Stimulated activated CD8-positive, alpha-beta memory T cell treated with anti-CD3 and anti-CD28 coated beads, Interleukin-12 subunit alpha, Interleukin-12 subunit beta, amount 100 ng/mL, for 4 hours (primary cell): ENCODE results near the gene CEACAM8.
"Not testable (repeated sequence)": the region's sequence is repeated elsewhere in the genome, so short reads cannot be mapped to it uniquely, and the experiment has no call there.

Experiments used
- DNase-seq: peaks from one replicate; pipeline ENCODE4 v3.0.0-alpha.2; 2020; ENCODE audit warnings: low read depth

CEACAM8 gene

DNA sequence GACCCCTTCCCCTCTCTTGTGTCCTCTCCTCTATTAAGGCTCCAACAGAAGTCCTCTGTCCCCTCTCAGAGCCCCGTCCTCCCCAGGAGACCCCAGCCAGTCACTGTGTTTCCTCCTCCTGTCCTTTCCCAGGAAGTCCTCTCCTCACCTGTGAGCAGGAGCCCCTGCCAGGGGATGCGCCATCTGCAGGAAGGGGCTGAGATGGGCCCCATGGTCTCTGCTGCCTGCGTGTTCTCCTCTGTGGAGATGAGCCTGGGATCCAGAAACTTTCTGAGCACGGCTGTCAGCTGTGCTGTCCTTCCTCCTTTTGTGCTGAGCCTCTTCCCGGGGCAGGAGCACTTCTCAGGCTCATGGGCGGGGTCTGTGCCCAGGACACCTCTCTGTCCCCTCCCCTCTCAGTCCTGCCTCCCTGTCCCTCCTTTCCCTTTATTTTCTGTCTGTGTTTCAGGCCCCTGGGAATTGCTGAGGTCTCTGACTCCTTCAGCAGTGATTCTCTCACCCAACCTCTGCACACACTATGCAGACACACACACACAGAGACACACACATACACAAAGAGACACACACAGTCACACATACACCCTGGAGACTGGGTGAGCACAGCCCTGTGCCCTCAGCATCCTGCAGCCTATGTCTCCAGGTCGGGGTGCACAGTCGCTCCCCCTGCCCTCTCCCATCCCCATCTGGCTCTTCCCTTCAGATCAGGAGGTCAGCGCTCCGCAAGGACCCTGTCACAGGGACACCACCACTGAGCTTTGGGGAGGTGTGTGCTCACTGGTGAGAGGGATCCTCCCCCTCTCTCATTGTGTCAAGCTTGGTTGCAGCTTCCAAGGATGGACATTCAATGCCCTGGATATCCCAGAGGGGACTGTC lies at the start of gene CEACAM8:
Gene CEACAM8, minus strand, starts transcription at position 308 of the 873 bp plus-strand sequence. Its CDS starts 96 bp downstream, at position 212.
- DNase-seq, result no peak

DNA sequence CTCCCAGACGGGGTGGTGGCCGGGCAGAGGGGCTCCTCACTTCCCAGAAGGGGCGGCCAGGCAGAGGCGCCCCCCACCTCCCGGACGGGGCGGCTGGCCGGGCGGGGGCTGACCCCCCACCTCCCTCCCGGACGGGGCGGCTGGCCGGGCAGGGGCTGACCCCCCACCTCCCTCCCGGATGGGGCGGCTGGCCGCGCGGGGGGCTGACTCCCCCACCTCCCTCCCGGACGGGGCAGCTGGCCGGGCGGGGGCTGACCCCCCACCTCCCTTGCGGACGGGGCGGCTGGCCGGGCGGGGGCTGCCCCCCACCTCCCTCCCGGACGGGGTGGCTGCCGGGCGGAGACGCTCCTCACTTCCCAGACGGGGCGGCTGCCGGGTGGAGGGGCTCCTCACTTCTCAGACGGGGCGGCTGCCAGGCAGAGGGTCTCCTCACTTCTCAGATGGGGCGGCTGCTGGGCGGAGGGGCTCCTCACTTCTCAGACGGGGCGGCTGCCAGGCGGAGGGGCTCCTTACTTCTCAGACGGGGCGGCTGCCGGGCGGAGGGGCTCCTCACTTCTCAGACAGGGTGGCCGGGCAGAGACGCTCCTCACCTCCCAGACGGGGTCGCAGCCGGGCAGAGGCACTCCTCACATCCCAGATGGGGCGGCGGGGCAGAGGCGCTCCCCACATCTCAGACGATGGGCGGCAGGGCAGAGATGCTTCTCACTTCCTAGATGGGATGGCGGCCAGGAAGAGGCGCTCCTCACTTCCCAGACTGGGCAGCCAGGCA lies 44.8 kb upstream of the CEACAM8 start:
- not testable (repeated sequence) for DNase-seq

DNA sequence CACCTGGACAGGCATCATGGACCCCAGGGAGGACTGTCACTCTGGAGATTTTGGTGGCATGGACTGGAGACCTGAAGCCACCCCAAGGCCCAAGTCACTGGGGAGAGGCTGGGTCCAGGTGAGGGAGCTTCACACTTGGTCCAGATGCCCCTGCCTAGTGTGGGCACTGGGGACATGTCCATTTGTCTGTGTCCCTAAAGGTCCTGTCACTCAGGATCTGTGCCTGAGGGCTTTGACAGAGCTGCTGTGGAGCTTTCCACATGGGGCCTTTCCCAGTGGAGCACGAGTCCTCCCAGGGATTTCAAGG lies 40.5 kb upstream of the CEACAM8 start:
- no peak for DNase-seq

DNA sequence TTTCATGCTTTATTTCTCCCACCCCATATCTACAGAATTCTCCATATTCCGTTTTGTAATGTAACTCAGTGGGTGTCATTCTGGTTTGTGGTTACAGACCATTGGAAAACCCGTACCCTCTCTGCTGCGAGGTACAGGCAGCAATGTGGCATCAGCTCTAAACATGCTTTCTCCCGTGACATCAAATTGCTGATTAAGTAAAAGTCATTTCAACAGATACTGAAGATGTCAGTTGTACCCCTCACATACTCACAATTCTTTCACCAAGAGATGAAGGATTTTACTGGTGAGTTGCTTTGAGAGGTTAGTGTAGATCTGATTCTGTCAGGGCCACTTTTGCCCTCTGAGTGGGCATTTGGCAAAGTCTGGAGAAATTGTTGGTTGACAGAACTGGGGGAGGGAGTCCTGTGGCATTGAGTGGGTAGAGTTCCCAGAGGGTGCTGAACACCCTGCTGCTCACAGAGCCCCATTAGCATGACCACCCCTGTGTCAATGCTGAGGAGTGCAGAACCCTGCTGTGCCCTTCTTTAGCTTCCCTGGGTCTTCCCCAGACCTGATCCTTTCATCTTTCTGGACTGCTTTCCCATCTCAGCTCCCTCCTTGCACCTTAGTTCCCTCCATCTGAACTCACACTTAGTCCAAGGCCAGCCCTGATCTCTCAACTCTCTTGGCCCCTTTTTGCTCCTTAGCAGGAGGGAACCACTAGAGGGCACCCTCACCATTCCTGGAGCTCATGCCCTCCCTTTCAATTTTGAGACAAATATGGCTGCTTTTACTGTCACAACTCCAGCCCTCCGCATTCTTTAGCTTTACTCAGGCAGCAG lies 39.9 kb upstream of the CEACAM8 start:
- DNase-seq, result no peak

DNA sequence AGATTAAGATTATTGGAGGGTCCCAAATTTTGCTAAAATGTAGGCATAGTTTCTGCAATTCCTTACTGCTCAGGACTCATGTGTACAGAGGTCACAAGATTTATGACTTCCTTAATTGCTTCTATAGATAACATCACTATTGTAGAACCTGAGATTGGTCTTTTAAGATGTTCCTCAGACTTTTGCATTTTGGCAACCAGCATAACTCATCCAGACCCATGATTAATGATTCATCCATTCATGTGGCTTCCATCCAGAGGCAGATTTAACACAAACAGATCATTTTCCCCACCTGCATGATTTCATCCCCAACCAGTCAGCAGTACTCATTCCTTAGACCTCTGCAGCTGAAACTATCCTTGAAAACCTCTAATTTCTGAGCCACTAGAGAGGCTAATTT lies 34.5 kb upstream of the CEACAM8 start:
- no peak for DNase-seq

DNA sequence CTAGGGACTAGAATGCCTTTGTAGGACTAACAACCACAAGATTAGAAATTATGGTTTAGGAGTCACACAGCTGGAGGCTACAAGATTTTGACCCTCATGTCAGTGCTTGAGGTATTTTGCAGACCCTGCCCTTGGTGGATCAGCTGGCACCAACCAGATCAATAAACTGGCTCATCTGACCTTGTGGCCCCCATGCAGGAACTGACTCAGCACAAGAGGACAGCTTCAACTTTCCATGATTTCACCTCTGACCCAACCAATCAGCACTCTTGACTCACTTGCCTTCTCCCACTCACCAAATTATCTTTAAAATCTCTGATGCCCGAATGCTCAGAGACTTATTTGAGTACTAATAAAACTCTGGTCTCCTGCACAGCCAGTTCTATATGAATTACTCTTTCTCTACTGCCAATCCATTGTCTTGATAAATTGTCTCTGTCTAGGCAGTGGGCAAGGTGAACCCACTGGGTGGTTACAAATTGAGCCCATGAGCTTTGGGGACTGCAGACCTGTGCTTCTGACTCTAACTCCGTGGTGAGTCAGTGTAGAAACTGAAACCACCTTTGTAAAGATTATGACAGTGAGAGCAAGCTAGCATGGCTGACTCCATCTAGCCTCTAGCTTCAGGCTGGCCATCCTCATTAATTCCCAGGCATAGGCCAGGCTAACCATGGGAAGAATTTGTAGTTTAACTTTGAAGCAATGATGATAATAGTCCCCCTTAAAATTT lies 33.9 kb upstream of the CEACAM8 start:
- no peak for DNase-seq

DNA sequence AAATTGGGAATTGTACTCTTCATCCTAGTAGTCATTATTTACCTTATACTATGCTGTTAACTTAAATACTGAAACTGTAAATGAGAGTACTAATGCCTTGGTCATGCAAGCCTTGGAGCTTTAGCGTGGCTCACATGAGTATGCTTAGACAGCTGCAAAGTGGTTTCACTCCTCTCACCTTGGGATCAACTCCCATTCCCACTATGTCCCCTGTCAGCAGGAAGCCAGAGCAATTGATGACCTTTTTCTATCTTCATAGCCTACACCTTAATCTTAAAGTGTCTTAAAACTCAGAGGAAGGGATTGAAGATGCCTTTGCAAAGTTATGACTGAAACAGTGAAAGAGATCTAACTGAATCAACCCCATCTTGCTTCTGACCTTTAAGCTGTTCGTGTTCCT lies 33.2 kb upstream of the CEACAM8 start:
- DNase-seq, result no peak

DNA sequence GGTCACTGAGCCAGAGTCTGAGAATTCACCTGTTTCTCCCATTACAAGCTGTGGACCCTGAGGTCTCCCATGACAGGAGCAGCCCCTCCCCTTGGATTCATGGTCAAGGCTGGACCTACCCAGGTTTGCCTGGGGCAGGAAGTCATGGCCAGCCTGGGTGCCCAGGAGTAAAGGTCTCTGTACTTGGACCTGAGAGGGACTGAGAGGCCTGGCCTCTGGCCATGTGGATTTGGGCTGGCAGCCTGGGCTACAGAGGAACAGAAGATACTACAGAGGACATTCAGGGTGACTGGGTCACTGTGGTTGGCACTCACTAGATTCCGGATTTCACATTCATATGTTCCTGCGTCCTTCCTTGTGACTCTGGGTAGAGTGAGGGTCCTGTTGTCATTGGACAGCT lies 31.5 kb upstream of the CEACAM8 start:
- DNase-seq, result no peak

DNA sequence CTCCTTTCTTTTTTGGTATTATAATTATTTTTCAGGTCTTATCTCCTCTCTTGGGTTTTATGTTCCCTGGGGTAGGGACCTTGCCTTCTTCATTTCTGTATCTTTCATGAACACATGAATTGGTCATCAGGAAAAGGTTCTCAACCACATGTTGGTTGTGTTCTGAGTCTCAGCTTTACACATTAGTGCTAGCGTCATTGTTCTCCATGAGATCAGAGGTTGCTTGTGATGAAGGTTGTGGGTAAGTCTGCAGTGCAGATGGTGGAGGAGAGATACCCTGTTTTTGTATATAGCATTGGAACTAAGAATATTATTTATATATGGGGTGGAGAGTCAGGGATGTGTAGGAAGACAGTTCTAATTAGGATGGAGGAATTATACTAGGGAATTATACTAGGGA lies 24.5 kb upstream of the CEACAM8 start:
- no peak for DNase-seq

DNA sequence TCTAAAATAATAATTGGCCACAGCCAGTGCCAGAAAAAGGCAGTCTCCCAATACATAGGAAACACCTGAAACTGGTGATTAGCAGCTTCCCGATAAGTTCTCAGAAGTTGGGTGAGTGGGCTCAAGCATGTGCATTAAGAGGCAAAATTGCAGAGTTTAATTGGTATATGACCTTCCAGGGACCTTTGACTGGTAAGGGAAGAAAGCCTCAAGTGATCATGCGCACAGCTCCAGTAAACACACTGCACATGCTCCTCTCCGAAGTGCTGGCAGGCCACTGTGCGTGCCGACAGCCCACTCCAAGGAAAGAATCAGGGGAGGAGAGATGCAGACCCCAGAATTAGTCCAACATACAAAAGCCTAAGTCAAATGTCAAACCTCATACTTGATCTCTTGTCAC lies 18.9 kb upstream of the CEACAM8 start:
- DNase-seq, result no peak

DNA sequence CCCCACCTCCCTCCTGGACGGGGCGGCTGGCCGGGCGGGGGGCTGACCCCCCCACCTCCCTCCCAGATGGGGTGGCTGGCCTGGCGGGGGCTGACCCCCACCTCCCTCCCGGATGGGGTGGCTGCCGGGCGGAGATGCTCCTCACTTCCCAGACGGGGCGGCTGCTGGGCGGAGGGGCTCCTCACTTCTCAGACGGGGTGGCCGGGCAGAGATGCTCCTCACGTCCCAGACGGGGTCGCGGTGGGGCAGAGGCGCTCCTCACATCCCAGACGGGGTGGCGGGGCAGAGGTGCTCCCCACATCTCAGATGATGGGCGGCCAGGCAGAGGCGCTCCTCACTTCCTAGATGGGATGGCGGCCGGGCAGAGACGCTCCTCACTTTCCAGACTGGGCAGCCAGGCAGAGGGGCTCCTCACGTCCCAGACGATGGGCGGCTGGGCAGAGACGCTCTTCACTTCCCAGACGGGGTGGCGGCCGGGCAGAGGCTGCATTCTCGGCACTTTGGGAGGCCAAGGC lies 15.7 kb upstream of the CEACAM8 start:
- DNase-seq, result not testable (repeated sequence)

DNA sequence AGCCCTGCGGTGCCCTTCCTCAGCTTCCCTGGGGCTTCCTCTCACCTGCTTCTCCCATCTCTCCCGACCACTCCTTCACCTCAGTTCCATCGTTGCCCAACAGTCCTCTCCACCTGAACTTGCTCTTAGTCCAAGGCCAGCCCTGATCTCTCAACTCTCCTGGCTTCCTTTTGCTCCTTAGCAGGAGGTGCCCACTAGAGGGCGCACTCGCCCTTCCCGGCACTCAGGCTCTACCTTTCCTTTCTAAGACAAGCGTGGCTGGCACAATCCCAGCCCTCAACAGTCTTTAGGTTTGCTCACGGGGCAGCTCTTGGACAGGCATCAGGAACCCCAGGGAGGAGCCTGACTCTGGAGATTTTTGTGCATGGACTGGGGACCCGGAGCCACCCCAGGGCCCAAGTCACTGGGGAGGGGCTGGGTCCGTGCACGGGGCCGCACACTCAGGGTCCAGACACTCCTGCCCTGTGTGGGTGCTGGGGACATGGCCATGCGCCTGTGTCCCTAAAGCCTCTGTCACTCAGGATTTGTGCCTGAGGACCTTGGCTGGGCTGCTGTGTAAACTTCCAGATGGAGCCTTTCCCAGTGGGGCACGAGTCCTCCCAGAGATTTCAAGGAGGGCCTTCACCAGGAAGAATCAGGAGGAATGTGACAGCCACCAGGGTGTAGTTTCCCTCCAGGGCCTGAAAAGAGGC lies 12.1 kb upstream of the CEACAM8 start:
- DNase-seq, result no peak

DNA sequence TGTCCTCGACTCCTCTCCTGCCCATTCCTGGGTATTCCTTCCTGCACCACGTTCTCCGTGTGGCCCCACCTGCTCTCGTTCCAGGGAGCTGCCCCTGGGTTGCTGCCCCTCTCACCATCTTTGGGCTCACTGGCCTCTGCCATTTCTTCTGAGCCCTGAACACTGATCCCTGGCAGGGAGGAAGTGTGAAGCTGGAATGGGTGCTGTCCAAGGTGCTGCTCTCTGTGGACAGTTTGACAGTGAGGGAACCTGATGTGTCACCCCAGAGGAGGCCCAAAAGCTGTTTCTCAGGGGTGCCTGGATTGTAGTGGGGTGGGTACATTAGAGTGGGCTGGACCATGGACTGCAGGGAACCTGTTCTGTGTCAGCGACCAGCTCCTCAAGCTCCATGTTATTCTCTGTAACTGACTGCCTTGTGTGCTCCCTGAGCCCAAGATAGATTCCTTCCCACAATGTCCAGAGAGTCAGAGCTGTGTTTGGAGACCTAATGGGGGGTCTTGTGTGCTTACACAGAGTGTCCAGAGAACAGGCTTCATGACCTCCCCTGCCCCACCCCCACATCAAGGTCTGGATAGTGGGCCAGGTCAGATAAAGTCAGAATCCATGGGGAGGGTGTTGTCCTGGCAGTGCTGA lies 7.2 kb upstream of the CEACAM8 start:
- DNase-seq, result no peak

DNA sequence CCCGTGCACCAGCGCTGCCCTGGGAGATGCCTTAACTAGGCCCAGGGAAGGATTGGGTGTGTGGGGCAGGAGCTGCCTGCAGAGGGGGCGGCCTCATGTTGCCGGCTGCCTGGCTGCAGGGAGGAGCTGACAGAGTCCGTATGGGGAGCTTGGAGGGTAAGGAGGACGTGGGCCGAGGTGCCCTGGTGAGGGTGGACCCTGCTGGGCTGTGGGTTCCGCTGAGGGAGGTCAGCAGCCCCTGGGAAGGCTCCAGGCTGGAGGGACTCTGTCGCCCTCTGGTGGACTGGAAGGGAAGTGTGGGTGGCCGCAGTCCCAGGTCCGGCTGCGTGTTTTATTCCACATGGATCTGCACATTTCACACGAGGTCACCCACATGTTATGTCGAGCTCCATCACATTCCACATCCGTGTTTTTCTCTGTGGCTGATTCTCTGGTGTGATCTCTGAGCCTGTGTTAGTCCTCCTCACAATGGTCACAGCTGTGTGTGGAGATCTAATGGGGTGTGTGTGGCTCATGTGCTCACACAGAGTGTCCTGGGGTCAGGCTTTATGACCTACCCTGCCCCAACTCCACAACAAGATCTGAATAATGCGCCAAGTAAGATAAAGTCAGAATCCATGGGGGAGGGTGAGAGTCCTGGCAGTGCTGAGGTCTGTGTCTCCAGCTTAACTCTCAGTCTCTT lies 1.8 kb upstream of the CEACAM8 start:
- no peak for DNase-seq

DNA sequence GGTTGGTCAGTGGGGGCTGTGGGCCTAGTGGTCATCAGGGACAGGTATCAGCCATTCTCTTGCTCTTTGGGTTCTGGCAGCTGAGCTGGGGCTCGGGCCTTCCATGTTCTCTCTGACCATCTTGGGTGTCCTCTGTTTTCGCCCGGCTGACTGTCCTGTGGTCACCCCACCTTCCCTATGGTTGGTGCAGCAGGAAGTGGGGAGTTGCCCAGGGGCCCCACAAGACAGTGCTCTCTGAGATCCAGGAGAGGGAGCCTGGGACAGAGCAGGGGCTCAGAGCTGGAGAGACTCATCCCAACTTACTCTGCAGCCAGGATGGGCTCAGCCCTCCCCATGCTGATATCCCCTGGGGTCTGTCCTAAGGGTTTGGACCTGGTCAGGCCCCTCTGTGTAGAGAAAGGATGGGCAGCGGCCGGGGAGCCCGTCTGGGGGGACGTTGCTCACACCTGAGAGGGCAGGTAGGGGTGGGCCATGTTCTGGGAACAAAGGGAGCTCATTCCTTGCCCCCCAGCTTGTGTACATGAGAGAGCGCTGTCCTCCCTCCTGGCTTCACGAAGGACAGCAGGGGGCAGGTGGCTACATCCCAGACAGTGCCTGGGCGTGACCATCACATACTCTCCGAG lies 937 bp upstream of the CEACAM8 start:
- no peak for DNase-seq

DNA sequence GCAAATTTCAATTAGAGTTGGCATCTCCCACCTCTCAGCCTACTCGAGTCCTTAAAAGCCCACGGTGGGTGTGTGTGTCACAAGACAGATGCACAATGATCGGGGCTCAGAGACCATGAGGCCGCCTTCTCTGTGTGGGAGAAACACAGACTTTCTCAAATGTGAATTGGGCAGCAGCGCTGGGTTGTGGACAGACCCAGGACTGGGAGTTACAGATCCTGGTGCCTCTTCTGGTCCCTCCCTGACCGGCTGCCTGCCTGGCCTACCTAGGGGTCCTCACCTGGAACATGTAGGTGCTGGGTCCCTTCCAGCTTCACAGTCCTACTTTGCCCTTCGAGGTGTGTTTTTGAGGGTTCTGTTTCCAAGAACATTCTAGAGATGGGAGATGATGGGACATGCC lies 4.9 kb downstream of the CEACAM8 start:
- no peak for DNase-seq

DNA sequence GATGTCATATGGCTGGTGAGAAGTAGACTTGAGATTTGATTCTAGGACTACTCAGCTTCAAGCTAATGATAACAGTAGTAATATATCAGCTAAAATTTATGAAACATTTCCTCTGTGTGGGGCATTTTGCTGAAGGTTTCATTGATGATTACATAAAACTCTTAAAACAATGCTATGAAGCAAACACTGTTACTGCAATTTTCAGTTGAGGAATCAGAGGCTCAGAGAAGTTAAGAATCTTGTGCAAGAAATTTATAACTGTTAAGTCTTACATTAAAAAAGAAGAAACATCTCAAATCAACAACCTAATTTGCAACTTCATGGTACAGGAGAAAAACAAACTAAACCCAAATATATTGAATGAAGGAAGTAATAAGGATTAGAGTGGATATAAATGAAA lies 10.3 kb downstream of the CEACAM8 start:
- DNase-seq, result no peak

DNA sequence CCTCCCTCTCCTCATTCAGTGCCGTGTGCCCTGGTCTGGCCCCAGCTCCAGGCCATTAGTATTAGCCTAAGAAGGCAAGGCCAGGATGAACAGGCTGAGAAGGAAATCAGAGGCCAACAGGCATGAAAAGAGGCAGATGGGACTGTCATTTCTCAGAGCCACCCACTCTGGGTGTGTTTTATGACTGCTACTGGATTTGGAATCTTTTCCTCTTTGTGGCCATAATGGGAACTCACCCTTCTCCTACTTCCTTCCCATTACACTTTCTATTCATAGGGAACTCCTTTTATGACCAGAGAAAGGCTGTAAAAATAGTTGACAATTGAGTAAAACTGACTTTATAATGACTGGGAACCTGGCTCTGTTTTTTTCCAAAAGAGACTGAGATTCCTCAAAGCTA lies 17.7 kb downstream of the CEACAM8 start:
- DNase-seq, result no peak

DNA sequence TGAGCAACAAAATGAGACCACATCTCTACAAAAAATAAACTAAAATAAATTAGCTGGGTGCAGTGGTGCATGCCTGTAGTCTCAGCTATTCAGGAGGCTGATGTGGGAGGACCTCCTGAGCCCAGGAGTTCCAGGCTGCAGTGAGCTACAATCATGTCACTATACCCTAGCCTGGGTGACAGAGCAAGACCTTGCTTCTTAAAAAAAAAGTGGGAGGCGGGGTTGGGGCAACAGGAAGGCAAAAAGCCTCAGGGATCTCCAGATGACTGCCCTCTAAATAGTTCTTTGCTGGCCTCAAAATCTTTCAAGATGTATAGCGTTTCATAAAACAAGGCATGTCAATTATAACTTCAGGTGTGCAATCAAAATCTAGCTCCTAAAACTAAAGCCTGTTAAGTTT lies 18.5 kb downstream of the CEACAM8 start:
- no peak for DNase-seq

DNA sequence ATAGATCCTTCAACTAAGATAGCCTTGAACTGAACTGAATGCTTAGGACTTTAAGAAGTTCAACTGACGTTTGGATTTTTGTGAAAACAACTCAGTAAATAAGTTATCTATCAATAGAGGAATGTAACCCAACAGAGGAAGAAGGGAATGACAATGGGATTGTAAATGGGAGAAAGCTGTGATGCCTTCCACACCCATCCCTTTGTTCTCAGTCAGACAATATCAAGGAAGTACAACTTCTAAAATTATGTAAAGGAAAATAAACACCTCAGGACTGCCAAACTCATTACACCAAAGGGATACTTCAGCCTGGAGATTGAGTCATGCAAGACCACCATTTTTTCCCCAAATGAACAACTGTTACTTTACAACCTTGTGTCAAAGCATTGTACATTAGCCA lies 21.1 kb downstream of the CEACAM8 start:
- DNase-seq, result no peak
